Prostate gland (tissue), 2 donors: ENCODE results near the gene FAM43A. TPM values are rescaled to one million over a fixed set of nuclear protein-coding genes. Genes with fewer than 3 reads are reported as not detected.
A peak's percentile ranks its signal among the peaks of the same experiment; 100 is the strongest.

ENCODE experiments used
- DNase-seq: peaks from one replicate; pipeline ENCODE4 v3.0.0-alpha.2; 2019; ENCODE audit warnings: low spot score
- H3K27ac ChIP-seq, 2 donors: fragments of 200-600 bp; sonication (generic); 2 replicates each; pipeline ENCODE4 v1.5.1; 2017 to 2019
- H3K27me3 ChIP-seq: fragments of 200-600 bp; sonication (generic); replicated peaks from 2 replicates; pipeline ENCODE4 v1.5.1; 2019; ENCODE audit not compliant: insufficient read depth
- H3K36me3 ChIP-seq, 2 donors: fragments of 200-600 bp; sonication (generic); 1 replicate in 1 of 2; 2 replicates in 1 of 2; pipeline versions ENCODE4 v1.5.1 to v1.8.1; 2017 to 2019
- H3K4me1 ChIP-seq: fragments of 200-600 bp; sonication (generic); replicated peaks from 2 replicates; pipeline ENCODE4 v1.5.1; 2019
- H3K4me3 ChIP-seq, 2 donors: fragments of 200-600 bp; sonication (generic); 2 replicates each; pipeline ENCODE4 v1.5.1; 2017 to 2019
- H3K9me3 ChIP-seq: fragments of 200-600 bp; sonication (generic); 2 replicates; pipeline ENCODE4 v1.5.1; 2017
- CTCF ChIP-seq, 4 experiments: fragments of 200-600 bp in 2 of 4; fragments of 450-650 bp in 2 of 4; sonication (generic) in 2 of 4; IDR thresholded peaks; 1 replicate in 3 of 4; 2 replicates in 1 of 4; pipeline ENCODE4 v1.5.1; 2016 to 2019; ENCODE audit warnings: antibody characterized with exemption in 4 of 4, mild to moderate bottlenecking in 2 of 4, moderate library complexity in 2 of 4
- POLR2A ChIP-seq: fragments of 450-650 bp; IDR thresholded peaks from one replicate; pipeline ENCODE4 v1.6.1; 2016; ENCODE audit warnings: antibody characterized with exemption, mild to moderate bottlenecking
- POLR2AphosphoS5 ChIP-seq: sonication (generic); formaldehyde crosslinking; IDR thresholded peaks from one replicate; pipeline ENCODE4 v1.6.1; 2017; ENCODE audit warnings: antibody characterized with exemption
- WGBS: methylation state at CpG from one replicate; pipeline ENCODE4 v1.1.5; 2018; 5-methylcytosine and 5-hydroxymethylcytosine counted together
- intact Hi-C: fragments of 100-400 bp; cut with DNase I; formaldehyde crosslinking; loops from one replicate; pipeline ENCODE4 v1.14.2; 2022
- total RNA-seq, 2 donors: library from RNA; depleted of rRNA; stranded (reverse); fragments of >200 nt; gene quantifications; one replicate each; pipeline ENCODE4 v1.1.0, GENCODE V29; 2016

The FAM43A gene
- total RNA-seq, 2 donors from 2014 or later, result 39.6 to 93.6 TPM

- intact Hi-C loops, result no loop called here
- H3K27me3 ChIP-seq, result no peaks in the 10 kb centered on the region
- TF ChIP-seq CTCF (IDR thresholded peaks at IDR 0.05) (no peak), POLR2AphosphoS5 (no peak), POLR2A (no peak)
- H3K4me1 ChIP-seq, result peaks cover 10% of the 10 kb centered on the region
- H3K9me3 ChIP-seq, result no peaks in the 10 kb centered on the region
- 80% methylated on average over 7 of the region's 7 CpGs for WGBS
- H3K27ac ChIP-seq, result no peak overlapping the region
- H3K36me3 ChIP-seq, result peaks cover 0 to 3% of the 10 kb centered on the region in 2 donors
- H3K4me3 ChIP-seq, result no peak overlapping the region
- no peak for DNase-seq
Observed at GRCh38 chr3:194667363-194667762, 18.3 kb upstream of the FAM43A start.

GRCh38 chr3:194671511-194671899 is 14.2 kb upstream of the FAM43A start:
- H3K27ac ChIP-seq, result peak overlapping the region; percentile 84 to 92
- intact Hi-C loops, result no loop called here
- no peaks in the 10 kb centered on the region for H3K36me3 ChIP-seq
- no peaks in the 10 kb centered on the region for H3K9me3 ChIP-seq
- H3K4me1 ChIP-seq, result peaks cover 10% of the 10 kb centered on the region
- DNase-seq, result no peak
- no peaks in the 10 kb centered on the region for H3K27me3 ChIP-seq
- TF ChIP-seq POLR2A (no peak), CTCF (IDR thresholded peaks at IDR 0.05) (peak in 3 of 4 experiments; percentile 51 to 69 (median 56))
- WGBS, result 0% methylated on average over 5 of the region's 5 CpGs
- peak overlapping the region; percentile 72 to 74 for H3K4me3 ChIP-seq

- TF ChIP-seq POLR2AphosphoS5 (peak; percentile 93), CTCF (IDR thresholded peaks at IDR 0.05) (peak in 1 of 4 experiments; percentile 27), POLR2A (peak; percentile 44)
- peak; percentile 89 for DNase-seq
- WGBS, result under 1% methylated on average over 57 of the region's 57 CpGs
- Histone ChIP-seq H3K36me3 (no peaks in the 10 kb centered on the region), H3K27me3 (no peaks in the 10 kb centered on the region), H3K4me3 (peak within 1 kb of the TSS; percentile 72 to 74), H3K27ac (peak within 1 kb of the TSS; percentile 84 to 92), H3K9me3 (no peaks in the 10 kb centered on the region), H3K4me1 (peaks cover 10% of the 10 kb centered on the region)
- intact Hi-C loops, result no loop called here
Observed at GRCh38 chr3:194671900-194672808, 13.5 kb upstream of the FAM43A start, which contains the start of gene LSG1. TSS of gene LSG1 (minus strand) at chr3:194672191. CDS start at chr3:194672162, 29 bp downstream.

GRCh38 chr3:194672876-194673275 is 12.8 kb upstream of the FAM43A start:
- WGBS, result 20% methylated on average over 5 of the region's 5 CpGs
- Histone ChIP-seq H3K27me3 (no peaks in the 10 kb centered on the region), H3K9me3 (no peaks in the 10 kb centered on the region), H3K36me3 (no peaks in the 10 kb centered on the region), H3K4me1 (peaks cover 10% of the 10 kb centered on the region), H3K27ac (peak overlapping the region; percentile 84 to 92), H3K4me3 (peak overlapping the region; percentile 72 to 74)
- TF ChIP-seq CTCF (IDR thresholded peaks at IDR 0.05), result no peak
- TF ChIP-seq POLR2AphosphoS5, result no peak
- no peak for TF ChIP-seq POLR2A
- DNase-seq, result no peak
- intact Hi-C loops, result no loop called here

GRCh38 chr3:194673761-194674160 is 11.9 kb upstream of the FAM43A start:
- no peaks in the 10 kb centered on the region for H3K36me3 ChIP-seq
- no peak overlapping the region for H3K27ac ChIP-seq
- no peak overlapping the region for H3K4me3 ChIP-seq
- no peak for DNase-seq
- peaks cover 10% of the 10 kb centered on the region for H3K4me1 ChIP-seq
- TF ChIP-seq CTCF (IDR thresholded peaks at IDR 0.05) (no peak), POLR2AphosphoS5 (no peak), POLR2A (no peak)
- no peaks in the 10 kb centered on the region for H3K9me3 ChIP-seq
- 75% methylated on average over 3 of the region's 3 CpGs for WGBS
- intact Hi-C loops, result no loop called here
- no peaks in the 10 kb centered on the region for H3K27me3 ChIP-seq
